GM19025 (cell line): Measurements from ENCODE around the gene EPB41L5.
"Not testable (repeated sequence)": the region's sequence is repeated elsewhere in the genome, so short reads cannot be mapped to it uniquely, and the experiment has no call there.

ENCODE experiments used
- ATAC-seq: cut with Tn5 transposase; IDR thresholded peaks from one replicate; pipeline ENCODE4 v1.9.1; 2021; ENCODE audit warnings: mild to moderate bottlenecking, low read depth, moderate library complexity; ENCODE audit not compliant: unreplicated experiment

The EPB41L5 gene

GRCh38 chr2:120192280-120192679 lies 179.4 kb downstream of the EPB41L5 start:
- ATAC-seq: no peak

- no peak for ATAC-seq
These were observed 182.7 kb downstream of the EPB41L5 start for GRCh38 chr2:120195553-120195952.

DNA sequence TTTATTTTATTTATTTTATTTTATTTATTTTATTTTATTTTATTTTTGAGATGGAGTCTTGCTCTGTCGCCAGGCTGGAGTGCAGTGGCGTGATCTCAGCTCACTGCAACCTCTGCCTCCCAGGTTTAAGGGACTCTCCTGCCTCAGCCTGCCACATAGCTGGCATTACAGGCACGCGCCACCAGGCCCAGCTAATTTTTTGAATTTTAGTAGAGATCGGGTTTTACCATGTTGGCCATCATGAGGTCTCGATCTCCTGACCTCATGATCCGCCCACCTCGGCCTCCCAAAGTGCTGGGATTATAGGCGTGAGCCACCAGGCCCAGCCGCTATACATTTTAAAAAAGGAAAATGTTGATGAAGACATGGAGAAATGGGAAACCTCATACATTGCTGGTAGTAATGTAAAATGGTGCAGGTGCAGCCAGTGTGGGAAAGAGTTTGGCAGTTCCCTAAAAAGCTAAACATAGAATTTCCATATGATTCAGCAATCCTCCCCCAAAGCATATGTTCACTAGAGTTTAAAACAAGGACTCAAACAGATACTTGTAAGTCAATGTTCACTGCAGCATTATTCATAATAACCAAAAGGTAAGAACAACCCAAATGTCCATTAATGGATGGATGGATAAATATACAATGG lies 187.1 kb downstream of the EPB41L5 start:
- ATAC-seq: not testable (repeated sequence)

GRCh38 chr2:120203251-120204021 lies 190.6 kb downstream of the EPB41L5 start:
- no peak for ATAC-seq

DNA sequence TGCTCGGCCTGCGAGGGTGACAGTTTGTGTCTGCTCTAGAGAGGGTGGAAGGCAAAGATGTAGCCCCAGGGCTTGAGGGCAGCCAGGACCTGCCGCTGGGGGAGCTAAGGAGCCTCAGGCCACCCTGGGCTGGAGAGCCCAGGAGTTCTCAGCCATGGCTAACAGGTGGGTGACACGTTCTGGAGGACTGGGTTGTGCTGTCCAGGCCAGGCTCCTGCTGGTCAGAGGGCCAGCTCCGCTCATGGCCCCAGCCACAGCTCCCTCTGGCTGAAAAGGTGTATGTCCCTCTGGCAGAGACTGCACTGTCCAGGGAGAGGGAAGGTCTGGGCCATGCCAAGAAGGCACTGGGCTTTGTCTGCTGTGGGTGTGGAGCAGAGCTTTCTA lies 191.1 kb downstream of the EPB41L5 start:
- no peak for ATAC-seq

GRCh38 chr2:120204417-120204816 lies 191.5 kb downstream of the EPB41L5 start:
- no peak for ATAC-seq

GRCh38 chr2:120204945-120205670 lies 192.2 kb downstream of the EPB41L5 start:
- ATAC-seq: no peak

GRCh38 chr2:120206022-120206581 lies 193.2 kb downstream of the EPB41L5 start:
- no peak for ATAC-seq

DNA sequence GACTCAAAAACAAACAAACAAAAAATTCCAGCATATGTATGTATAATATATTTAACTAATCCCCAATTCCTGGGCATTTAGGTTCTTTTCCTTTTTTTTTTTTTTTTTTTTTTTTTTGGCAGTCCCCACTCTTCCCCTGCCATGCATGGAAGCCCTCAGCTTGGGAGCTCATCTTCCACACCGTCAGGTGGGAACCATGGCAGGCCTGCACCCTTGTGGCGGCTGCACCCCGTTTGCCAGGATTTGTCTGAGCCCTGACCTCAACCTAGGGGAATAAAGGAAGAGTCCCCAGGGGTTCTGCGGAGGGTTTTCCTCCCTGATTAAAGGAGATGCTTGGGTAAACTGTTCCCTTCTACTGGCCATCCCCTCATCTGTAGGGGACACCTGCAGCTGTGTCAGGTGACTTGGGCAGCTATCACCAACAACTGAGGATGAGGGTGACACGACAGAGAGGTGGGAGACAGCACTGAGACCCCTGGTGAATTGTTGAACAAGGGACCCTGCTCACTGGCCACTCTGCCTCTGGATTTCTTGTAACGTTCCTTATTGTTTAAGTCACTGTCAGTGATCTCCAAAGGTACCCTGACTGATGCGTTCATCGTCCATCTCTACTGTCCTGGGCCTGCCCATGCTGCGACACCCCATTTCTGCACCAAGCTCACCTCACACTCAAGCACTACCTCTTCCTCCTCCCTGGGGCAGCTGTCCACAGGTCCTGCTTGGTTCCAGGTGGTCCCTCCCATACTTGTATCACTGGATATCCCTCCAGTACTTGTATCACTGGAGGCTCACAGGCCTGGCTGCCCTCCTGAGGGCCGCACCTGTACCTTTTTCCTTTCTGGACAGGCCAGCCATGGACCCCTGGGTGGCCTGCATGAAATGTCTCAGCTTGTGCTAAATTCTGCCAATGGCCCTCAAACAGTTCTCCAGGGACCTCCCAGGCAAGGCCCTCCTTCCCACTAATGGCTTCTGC lies 195.8 kb downstream of the EPB41L5 start:
- no peak for ATAC-seq

- ATAC-seq: no peak
These were observed 196.8 kb downstream of the EPB41L5 start for GRCh38 chr2:120209427-120210269.

DNA sequence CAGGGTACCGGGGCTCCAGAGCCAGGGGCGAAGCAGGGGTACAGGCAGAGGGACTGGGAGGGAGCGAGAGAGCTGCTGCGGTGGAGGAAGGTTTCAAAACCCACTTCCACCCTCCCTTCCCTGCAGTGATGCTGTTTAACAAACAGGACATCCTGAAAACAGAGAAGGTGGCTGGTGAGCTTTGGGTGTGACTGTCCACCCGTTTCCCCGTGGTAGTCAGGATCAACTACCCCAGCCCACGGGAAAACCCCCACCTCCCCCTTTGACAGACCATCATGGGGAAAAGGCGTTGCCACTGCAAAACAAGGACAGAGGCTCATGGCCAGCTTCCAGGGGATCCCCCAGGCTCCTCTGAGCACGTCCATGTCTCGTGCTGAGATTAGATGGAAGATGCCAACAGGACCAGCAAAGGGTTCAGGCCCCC lies 197.4 kb downstream of the EPB41L5 start:
- ATAC-seq: no peak

DNA sequence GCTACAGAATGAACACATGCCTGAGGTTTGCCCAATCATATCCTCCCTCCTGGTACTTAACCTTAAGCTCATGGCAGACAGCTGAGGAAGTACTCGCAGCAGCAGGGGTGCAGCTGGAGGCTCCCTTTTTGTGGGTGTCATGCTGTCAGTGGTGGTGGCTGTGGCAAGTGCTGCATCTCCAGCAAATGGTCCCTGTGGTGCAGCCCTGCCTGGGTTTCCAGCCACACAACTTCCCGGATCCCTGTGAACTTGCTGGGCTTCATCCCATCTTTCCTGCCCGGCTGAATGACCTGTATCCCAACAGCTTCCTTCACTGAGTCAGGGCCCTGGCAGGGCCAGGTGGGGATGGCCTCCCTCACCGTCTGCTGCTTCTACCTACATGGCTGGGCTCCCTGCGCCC lies 205.3 kb downstream of the EPB41L5 start:
- ATAC-seq: no peak

GRCh38 chr2:120219291-120219690 lies 206.4 kb downstream of the EPB41L5 start:
- ATAC-seq: no peak

GRCh38 chr2:120219766-120220165 lies 206.9 kb downstream of the EPB41L5 start:
- no peak for ATAC-seq

- ATAC-seq: no peak
These were observed 207.9 kb downstream of the EPB41L5 start for GRCh38 chr2:120220756-120221155.

- no peak for ATAC-seq
These were observed 208.7 kb downstream of the EPB41L5 start for GRCh38 chr2:120221616-120222015.

DNA sequence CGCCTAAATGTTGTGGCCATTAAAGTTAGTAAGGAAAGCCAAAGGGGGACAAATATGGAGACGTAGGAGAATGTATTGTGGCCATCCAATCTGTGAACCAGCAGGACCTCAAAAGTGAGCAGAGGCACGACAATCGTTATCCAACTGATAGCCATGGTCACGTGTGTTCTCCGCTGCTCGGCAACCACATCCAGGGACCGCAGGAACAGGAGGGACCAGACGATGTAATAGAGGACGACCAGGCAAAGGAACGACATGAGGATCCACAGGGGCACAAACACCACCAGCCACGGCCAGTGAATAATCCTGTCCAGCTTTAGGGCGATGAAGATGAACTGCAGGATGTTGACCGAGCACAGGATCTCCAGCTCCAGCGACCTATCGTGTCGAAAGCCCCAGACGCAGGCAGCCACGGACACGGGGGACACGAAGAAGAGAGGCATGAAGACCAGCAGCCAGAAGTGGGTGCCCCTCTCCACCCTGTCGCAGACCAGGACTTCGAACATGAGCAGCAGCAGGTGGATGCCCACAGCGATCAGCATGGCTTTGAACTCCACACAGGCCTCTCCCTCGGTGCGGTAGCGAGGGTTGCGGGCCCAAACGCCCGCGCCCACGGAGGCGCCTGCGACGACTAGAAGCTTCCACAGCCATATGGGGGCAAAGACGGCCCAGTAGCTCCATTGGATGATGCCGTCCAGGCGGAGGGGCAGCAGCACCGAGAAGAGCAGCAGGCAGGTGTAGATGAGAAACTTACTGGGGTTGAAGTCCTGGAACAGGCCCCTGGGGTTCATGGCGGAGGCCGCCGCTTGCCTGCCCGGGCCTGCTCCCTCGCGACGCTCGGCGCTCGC lies 209.5 kb downstream of the EPB41L5 start:
- no peak for ATAC-seq
